ENCODE measurements around the gene ARL14EPL. TPM values are rescaled to one million over a fixed set of nuclear protein-coding genes. Genes with fewer than 3 reads are reported as not detected.

Gene ARL14EPL
- total RNA-seq, 1 donor from 2014 or later: not detected

GRCh38 chr5:116046823-116047222 is 14.6 kb downstream of the ARL14EPL start:
- Histone ChIP-seq H3K27ac (no peak overlapping the region), H3K4me3 (no peak overlapping the region), H3K36me3 (no peaks in the 10 kb centered on the region), H3K9me3 (no peaks in the 10 kb centered on the region), H3K27me3 (no peaks in the 10 kb centered on the region), H3K4me1 (no peaks in the 10 kb centered on the region)
- no peak for DNase-seq (ENCODE audit: low spot score in 2 of 2)
- intact Hi-C loops (cut with DNase I): no loop called here
- no peak for TF ChIP-seq CTCF (IDR thresholded peaks at IDR 0.05)

- no peaks in the 10 kb centered on the region for H3K9me3 ChIP-seq
- H3K27me3 ChIP-seq: no peaks in the 10 kb centered on the region
- no peak for DNase-seq (ENCODE audit: low spot score in 2 of 2)
- intact Hi-C loops (cut with DNase I): no loop called here
- no peak overlapping the region for H3K27ac ChIP-seq
- H3K36me3 ChIP-seq: no peaks in the 10 kb centered on the region
- H3K4me1 ChIP-seq: no peaks in the 10 kb centered on the region
- H3K4me3 ChIP-seq: no peak overlapping the region
- no peak for TF ChIP-seq CTCF (IDR thresholded peaks at IDR 0.05)
These were observed 26.2 kb downstream of the ARL14EPL start for GRCh38 chr5:116058346-116058936.

GRCh38 chr5:116062352-116062751 is 30.1 kb downstream of the ARL14EPL start:
- Histone ChIP-seq H3K4me3 (no peak overlapping the region), H3K9me3 (no peaks in the 10 kb centered on the region), H3K36me3 (no peaks in the 10 kb centered on the region), H3K4me1 (no peaks in the 10 kb centered on the region), H3K27ac (no peak overlapping the region), H3K27me3 (no peaks in the 10 kb centered on the region)
- intact Hi-C loops (cut with DNase I): no loop called here
- no peak for TF ChIP-seq CTCF (IDR thresholded peaks at IDR 0.05)
- DNase-seq (ENCODE audit: low spot score in 2 of 2): no peak

GRCh38 chr5:116063950-116064349 is 31.7 kb downstream of the ARL14EPL start:
- no peak for DNase-seq (ENCODE audit: low spot score in 2 of 2)
- H3K4me3 ChIP-seq: no peak overlapping the region
- H3K9me3 ChIP-seq: no peaks in the 10 kb centered on the region
- H3K36me3 ChIP-seq: no peaks in the 10 kb centered on the region
- no peak overlapping the region for H3K27ac ChIP-seq
- intact Hi-C loops (cut with DNase I): no loop called here
- no peaks in the 10 kb centered on the region for H3K27me3 ChIP-seq
- no peaks in the 10 kb centered on the region for H3K4me1 ChIP-seq
- TF ChIP-seq CTCF (IDR thresholded peaks at IDR 0.05): no peak

- H3K27ac ChIP-seq: no peak overlapping the region
- H3K27me3 ChIP-seq: no peaks in the 10 kb centered on the region
- no peak for DNase-seq (ENCODE audit: low spot score in 2 of 2)
- H3K4me1 ChIP-seq: no peaks in the 10 kb centered on the region
- no peaks in the 10 kb centered on the region for H3K9me3 ChIP-seq
- no peaks in the 10 kb centered on the region for H3K36me3 ChIP-seq
- intact Hi-C loops (cut with DNase I): loop anchor here (2.0 to 5.0 kb wide), 3 partner anchors 179 to 441 kb away; partner anchors contain the start of gene TMED7
- H3K4me3 ChIP-seq: no peak overlapping the region
- peak; percentile 39 to 84 (median 77) for TF ChIP-seq CTCF (IDR thresholded peaks at IDR 0.05)
These were observed 35.9 kb downstream of the ARL14EPL start for GRCh38 chr5:116068028-116068632.

All from ascending aorta (tissue), 2 donors.